ENCODE results near the gene ANAPC16.

- TF ChIP-seq CTCF (IDR thresholded peaks at IDR 0.05; ENCODE audit: insufficient read depth, low read length) (no peak), POLR2AphosphoS5 (IDR thresholded peaks at IDR 0.05; ENCODE audit: low read depth) (no peak)
These were observed 7.9 kb downstream of the ANAPC16 start for GRCh38 chr10:72223743-72224101.

Data from HL-60 (cell line).